ENCODE measurements around the gene PODXL2. TPM values are rescaled to one million over a fixed set of nuclear protein-coding genes. Genes with fewer than 3 reads are reported as not detected.

PODXL2 gene
- total RNA-seq, 1 donor, result 0.86 TPM

DNA sequence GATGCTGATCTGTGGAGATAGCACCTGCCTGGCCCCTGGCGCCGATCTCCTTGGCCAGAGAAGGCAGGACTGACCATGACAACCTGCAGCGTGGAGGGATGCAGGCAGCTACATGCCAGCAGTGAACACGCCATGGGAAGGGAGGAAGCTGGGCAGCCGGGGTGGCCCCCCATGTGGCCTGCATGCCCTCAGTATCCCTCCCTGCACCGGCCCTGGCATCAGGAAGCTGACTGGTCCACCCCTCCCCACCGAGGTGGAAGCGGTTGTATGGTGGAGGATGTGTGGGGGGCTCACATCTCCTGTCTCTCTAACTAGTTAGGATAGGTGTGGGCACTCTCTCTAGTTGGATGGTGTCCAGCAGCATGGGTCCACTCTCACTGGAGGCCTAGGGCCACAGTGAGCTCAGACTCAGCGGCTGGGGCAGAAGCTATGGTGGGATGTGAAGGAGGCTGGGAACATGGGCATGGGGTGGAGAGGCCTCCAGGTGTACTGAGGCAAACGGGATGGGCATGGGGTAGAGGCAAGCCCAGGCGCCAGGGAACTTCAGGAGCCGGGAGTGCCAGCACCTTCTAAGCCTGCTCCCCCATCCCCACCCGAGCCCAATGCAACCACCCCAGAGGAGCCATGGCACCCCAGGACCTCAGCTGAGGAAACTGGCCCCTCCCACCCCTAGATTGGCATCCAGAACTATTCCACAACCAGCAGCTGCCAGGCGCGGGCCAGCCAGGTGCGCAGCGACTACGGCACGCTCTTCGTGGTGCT, 42.0 kb downstream of the PODXL2 start:
- H3K4me3 ChIP-seq (ENCODE audit: low read depth, low read length), result no peak overlapping the region
- TF ChIP-seq, protein P1, sequence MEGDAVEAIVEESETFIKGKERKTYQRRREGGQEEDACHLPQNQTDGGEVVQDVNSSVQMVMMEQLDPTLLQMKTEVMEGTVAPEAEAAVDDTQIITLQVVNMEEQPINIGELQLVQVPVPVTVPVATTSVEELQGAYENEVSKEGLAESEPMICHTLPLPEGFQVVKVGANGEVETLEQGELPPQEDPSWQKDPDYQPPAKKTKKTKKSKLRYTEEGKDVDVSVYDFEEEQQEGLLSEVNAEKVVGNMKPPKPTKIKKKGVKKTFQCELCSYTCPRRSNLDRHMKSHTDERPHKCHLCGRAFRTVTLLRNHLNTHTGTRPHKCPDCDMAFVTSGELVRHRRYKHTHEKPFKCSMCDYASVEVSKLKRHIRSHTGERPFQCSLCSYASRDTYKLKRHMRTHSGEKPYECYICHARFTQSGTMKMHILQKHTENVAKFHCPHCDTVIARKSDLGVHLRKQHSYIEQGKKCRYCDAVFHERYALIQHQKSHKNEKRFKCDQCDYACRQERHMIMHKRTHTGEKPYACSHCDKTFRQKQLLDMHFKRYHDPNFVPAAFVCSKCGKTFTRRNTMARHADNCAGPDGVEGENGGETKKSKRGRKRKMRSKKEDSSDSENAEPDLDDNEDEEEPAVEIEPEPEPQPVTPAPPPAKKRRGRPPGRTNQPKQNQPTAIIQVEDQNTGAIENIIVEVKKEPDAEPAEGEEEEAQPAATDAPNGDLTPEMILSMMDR (IDR thresholded peaks at IDR 0.05; ENCODE audit: insufficient read depth, low read depth, low read length), result no peak
- no peak for DNase-seq (ENCODE audit: low read depth)

DNA sequence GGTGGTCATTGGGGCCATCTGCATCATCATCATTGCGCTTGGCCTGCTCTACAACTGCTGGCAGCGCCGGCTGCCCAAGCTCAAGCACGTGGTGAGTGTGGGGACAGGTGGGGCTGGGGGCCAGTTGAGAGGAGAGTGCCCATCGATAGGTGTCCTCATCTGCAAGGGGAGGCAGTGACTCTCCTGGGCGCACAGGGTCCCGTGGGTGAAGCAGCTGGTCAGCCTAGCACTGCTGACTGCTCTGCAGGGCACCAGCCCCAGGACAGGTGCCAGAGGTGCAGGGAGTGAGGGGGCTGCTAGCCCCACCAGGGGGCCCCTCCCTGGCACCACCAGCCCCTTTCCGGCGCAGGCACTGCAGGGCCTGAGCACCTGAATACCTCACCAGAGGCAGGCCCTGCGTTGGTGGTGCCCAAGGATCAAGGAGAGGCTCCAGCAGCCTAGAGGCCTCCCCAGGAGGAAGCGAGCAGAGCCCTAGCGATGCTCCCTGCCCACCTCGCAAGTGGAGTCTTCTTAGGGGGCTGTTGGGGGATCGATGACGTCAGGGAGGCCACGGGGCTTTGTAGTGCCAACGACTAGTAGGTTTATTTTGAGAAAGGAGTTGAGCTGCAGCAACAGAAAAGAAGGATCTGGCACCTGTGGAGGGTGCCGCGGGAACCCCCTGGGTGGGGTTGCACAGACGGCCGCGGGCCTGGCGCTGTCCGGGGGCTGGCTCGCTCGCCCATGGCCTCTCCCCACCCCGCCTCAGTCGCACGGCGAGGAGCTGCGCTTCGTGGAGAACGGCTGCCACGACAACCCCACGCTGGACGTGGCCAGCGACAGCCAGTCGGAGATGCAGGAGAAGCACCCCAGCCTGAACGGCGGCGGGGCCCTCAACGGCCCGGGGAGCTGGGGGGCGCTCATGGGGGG, 42.8 kb downstream of the PODXL2 start:
- peak overlapping the region; percentile 72 for H3K4me3 ChIP-seq (ENCODE audit: low read depth, low read length)
- DNase-seq (ENCODE audit: low read depth), result no peak
- TF ChIP-seq, protein P1 (IDR thresholded peaks at IDR 0.05; ENCODE audit: insufficient read depth, low read depth, low read length), result no peak

DNA sequence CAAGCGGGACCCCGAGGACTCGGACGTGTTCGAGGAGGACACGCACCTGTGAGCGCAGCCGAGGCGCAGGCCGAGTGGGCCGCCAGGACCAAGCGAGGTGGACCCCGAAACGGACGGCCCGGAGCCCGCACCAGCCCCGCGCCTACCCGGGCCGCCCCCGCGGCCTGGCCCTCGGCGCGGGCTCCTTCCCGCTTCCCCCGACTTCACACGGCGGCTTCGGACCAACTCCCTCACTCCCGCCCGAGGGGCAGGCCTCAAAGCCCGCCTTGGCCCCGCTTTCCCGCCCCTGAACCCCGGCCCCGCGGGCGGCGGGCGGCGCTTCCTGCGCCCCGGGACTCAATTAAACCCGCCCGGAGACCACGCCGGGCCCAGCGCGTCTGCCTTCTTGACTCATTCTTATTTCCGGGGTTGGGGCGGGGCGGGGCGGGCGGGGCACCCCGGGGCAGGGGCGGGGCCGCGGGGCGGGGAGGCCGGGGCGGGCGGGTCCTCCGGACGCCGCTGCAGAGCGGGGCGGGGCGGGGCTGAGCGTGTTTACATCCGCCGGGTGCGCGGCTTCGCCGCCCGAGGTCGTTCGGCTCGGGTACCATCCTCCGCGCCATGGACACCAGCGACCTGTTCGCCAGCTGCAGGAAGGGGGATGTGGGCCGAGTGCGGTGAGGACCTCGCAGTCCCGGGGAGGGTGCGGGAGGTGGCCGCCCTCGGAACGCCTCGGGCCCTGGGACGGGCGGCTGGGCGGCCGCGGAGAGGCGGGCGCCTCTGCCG, 43.6 kb downstream of the PODXL2 start, which contains the start of gene ABTB1:
TSS of gene ABTB1 (plus strand) at position 524 of the 762 bp plus-strand sequence. CDS start at position 598, 74 bp downstream.
- TF ChIP-seq, protein P1 (IDR thresholded peaks at IDR 0.05; ENCODE audit: insufficient read depth, low read depth, low read length), result no peak
- peak within 1 kb of the TSS; percentile 79 for H3K4me3 ChIP-seq (ENCODE audit: low read depth, low read length)
- DNase-seq (ENCODE audit: low read depth), result peak; percentile 78

DNA sequence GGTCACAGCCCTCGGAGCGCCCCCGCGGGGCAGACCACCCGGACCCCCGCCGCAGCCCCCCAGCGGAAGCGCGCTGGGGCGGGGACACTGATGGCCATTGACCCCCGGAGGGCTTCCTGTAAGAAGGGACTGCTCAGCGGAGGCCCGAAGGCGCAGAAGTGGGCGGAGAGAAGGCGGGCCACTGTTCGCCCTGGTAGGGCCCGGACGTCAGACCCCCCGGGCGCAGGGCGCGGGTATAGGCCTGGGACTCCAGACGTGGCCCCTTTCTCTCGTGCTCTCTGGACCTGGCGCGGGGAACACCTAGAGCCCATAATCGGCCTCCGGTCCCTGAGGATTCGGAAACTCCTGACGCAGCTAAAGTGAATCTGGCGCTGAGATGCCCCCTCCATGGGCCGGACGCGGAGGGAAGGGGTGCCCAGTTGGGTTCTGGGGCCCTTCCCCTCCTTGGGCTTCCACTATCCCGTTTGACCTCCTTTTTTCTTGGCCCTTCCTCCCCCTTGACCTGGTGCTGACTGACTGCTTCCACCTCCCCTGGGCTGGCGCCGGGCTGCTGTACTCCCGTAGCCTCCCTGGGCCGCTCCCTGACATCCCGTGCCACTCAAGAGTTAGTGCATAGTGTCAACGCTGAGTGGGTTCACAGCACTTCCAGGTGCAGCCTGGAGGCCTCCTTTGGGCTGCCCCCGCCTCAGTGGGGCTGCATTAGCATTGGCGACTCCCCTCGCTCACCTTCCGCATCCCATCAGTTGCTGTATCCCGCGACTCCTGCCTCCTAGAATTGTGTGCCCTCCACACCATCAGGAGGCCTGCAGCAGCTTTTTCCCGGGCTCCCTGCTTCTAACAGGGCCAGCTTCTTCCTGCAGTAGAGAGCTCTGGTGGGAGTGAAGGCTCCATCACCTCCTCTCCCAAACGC, 44.5 kb downstream of the PODXL2 start:
- DNase-seq (ENCODE audit: low read depth), result peak; percentile 67

DNA sequence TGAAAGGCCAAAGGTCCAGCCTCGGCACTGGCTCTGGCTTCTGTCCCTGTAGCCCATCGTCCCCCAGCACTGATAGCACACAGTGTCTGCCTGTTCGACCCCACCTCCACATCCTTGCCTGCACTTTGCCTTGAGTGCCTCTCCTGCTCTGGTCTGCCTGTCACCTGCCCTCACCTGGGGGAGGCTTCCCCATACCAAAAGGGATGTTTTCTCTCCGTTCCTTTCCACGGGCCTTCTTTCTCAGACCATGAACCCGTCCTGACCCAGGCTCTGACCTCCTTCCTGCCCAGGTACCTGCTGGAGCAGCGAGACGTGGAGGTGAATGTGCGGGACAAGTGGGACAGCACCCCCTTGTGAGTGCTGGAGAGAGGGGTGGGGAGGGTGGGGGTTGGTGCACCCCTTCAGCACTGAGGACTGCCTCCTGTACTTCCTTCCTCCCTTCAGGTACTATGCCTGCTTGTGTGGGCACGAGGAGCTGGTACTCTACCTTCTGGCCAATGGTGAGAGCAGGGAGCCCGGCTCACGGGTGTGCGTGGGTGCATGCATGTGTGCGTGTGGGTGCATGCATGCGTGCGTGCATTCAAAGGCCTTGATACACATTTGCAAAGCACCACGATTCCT, 45.2 kb downstream of the PODXL2 start:
- no peak for DNase-seq (ENCODE audit: low read depth)
- peak overlapping the region; percentile 79 for H3K4me3 ChIP-seq (ENCODE audit: low read depth, low read length)
- TF ChIP-seq, protein P1 (IDR thresholded peaks at IDR 0.05; ENCODE audit: insufficient read depth, low read depth, low read length), result no peak

More for the DNA sequence above, 44.5 kb downstream of the PODXL2 start:
- peak overlapping the region; percentile 79 for H3K4me3 ChIP-seq (ENCODE audit: low read depth, low read length)
- TF ChIP-seq, protein P1 (IDR thresholded peaks at IDR 0.05; ENCODE audit: insufficient read depth, low read depth, low read length), result no peak

All from fibroblast of villous mesenchyme (primary cell).